H9 (cell line): ENCODE results near the gene TBC1D12. TPM values are rescaled to one million over a fixed set of nuclear protein-coding genes. Genes with fewer than 3 reads are reported as not detected.

Experiments used
- DNase-seq: peaks from one replicate; pipeline ENCODE4 v3.0.0-alpha.2; 2017
- H2AFZ ChIP-seq: one replicate; pipeline ENCODE4 v1.6.1; 2013; ENCODE audit warnings: mild to moderate bottlenecking, low read length, control low read depth, moderate library complexity
- H2AK5ac ChIP-seq: 2 replicates; pipeline ENCODE4 v1.6.1; 2013; ENCODE audit warnings: low read length, control low read depth, mixed read lengths; ENCODE audit not compliant: insufficient read length
- H2BK120ac ChIP-seq: one replicate; pipeline ENCODE4 v1.6.1; 2013; ENCODE audit warnings: low read depth, mild to moderate bottlenecking, low read length, control low read depth, inconsistent platforms; ENCODE audit not compliant: poor library complexity, severe bottlenecking
- H2BK12ac ChIP-seq: 2 replicates; pipeline ENCODE4 v1.6.1; 2013; ENCODE audit warnings: low read length, control low read depth, mixed read lengths, low read depth; ENCODE audit not compliant: insufficient read length
- H2BK15ac ChIP-seq: 2 replicates; pipeline ENCODE4 v1.6.1; 2013; ENCODE audit warnings: low read depth, low read length, control low read depth
- H2BK20ac ChIP-seq: one replicate; pipeline ENCODE4 v1.6.1; 2013; ENCODE audit warnings: low read depth, mild to moderate bottlenecking, low read length, control low read depth, inconsistent platforms; ENCODE audit not compliant: poor library complexity, severe bottlenecking
- H2BK5ac ChIP-seq: 2 replicates; pipeline ENCODE4 v1.6.1; 2013; ENCODE audit warnings: low read length, control low read depth, mixed read lengths; ENCODE audit not compliant: insufficient read length
- H3K14ac ChIP-seq: 2 replicates; pipeline ENCODE4 v1.6.1; 2013; ENCODE audit warnings: low read length, control low read depth; ENCODE audit not compliant: insufficient read depth
- H3K18ac ChIP-seq: 2 replicates; pipeline ENCODE4 v1.6.1; 2013; ENCODE audit warnings: low read depth, mild to moderate bottlenecking, mixed read lengths, low read length, control low read depth; ENCODE audit not compliant: insufficient read length
- H3K23ac ChIP-seq: 2 replicates; pipeline ENCODE4 v1.6.1; 2013; ENCODE audit warnings: low read length, control low read depth, mixed read lengths, low read depth; ENCODE audit not compliant: insufficient read length
- H3K23me2 ChIP-seq: 2 replicates; pipeline ENCODE4 v1.6.1; 2013; ENCODE audit warnings: low read depth, mild to moderate bottlenecking, mixed read lengths, low read length, control low read depth; ENCODE audit not compliant: insufficient read length, poor library complexity, severe bottlenecking
- H3K27ac ChIP-seq: 2 replicates; pipeline ENCODE4 v1.5.1; 2013; ENCODE audit warnings: low read length, control low read depth, mixed read lengths, low read depth; ENCODE audit not compliant: insufficient read length
- H3K27me3 ChIP-seq: 2 replicates; pipeline ENCODE4 v1.6.1; 2013; ENCODE audit warnings: low read length, control low read depth, inconsistent platforms; ENCODE audit not compliant: insufficient read depth
- H3K4ac ChIP-seq: 2 replicates; pipeline ENCODE4 v1.6.1; 2013; ENCODE audit warnings: low read depth, mild to moderate bottlenecking, control low read depth, inconsistent platforms, low read length, moderate library complexity
- H3K4me1 ChIP-seq: 2 replicates; pipeline ENCODE4 v1.6.1; 2013; ENCODE audit warnings: low read length, control low read depth, inconsistent platforms; ENCODE audit not compliant: insufficient read depth
- H3K4me2 ChIP-seq: 2 replicates; pipeline ENCODE4 v1.6.1; 2013; ENCODE audit warnings: low read length, control low read depth, mixed read lengths; ENCODE audit not compliant: insufficient read length, insufficient read depth
- H3K56ac ChIP-seq: 2 replicates; pipeline ENCODE4 v1.6.1; 2013; ENCODE audit warnings: low read depth, mild to moderate bottlenecking, mixed read lengths, low read length, control low read depth; ENCODE audit not compliant: insufficient read length
- H3K79me1 ChIP-seq: 2 replicates; pipeline ENCODE4 v1.6.1; 2013; ENCODE audit warnings: low read depth, mild to moderate bottlenecking, moderate library complexity, low read length, control low read depth, inconsistent platforms; ENCODE audit not compliant: insufficient read depth, poor library complexity, severe bottlenecking
- H3K79me2 ChIP-seq: 2 replicates; pipeline ENCODE4 v1.6.1; 2013; ENCODE audit warnings: low read length, control low read depth, inconsistent platforms; ENCODE audit not compliant: insufficient read depth
- H3K9ac ChIP-seq: 2 replicates; pipeline ENCODE4 v1.6.1; 2013; ENCODE audit warnings: low read length, control low read depth, mixed read lengths; ENCODE audit not compliant: insufficient read length; ENCODE audit errors: extremely low read depth
- H3K9me3 ChIP-seq: one replicate; pipeline ENCODE4 v1.6.1; 2013; ENCODE audit warnings: low read depth, low read length, inconsistent platforms; ENCODE audit not compliant: control insufficient read depth
- H3T11ph ChIP-seq: one replicate; pipeline ENCODE4 v1.6.1; 2013; ENCODE audit warnings: mild to moderate bottlenecking, low read length, control low read depth, inconsistent platforms
- H4K20me1 ChIP-seq: one replicate; pipeline ENCODE4 v1.6.1; 2013; ENCODE audit not compliant: control insufficient read depth, insufficient read length, insufficient read depth
- H4K5ac ChIP-seq: 2 replicates; pipeline ENCODE4 v1.6.1; 2013; ENCODE audit warnings: low read depth, mild to moderate bottlenecking, mixed read lengths, low read length, control low read depth; ENCODE audit not compliant: insufficient read length
- H4K8ac ChIP-seq: replicated peaks from 2 replicates; pipeline ENCODE4 v1.6.1; 2013; ENCODE audit warnings: low read length, control low read depth, mixed read lengths, low read depth; ENCODE audit not compliant: insufficient read length
- H4K91ac ChIP-seq: 2 replicates; pipeline ENCODE4 v1.6.1; 2013; ENCODE audit warnings: low read depth, mild to moderate bottlenecking, moderate library complexity, mixed read lengths, low read length, control low read depth; ENCODE audit not compliant: insufficient read length
- H3K27ac Mint-ChIP-seq, 3 experiments: 2 replicates in 2 of 3; 3 replicates in 1 of 3; pipeline ENCODE4 v1.8.0; 2020 to 2021; ENCODE audit warnings: mixed read lengths in 3 of 3, mild to moderate bottlenecking in 1 of 3, moderate library complexity in 1 of 3
- H3K27me3 Mint-ChIP-seq: 2 replicates; pipeline ENCODE4 v1.8.0; 2021; ENCODE audit warnings: low read depth, mild to moderate bottlenecking, moderate library complexity, mixed read lengths
- H3K36me3 Mint-ChIP-seq, 3 experiments: 2 replicates in 2 of 3; 3 replicates in 1 of 3; pipeline ENCODE4 v1.8.0; 2020 to 2021; ENCODE audit warnings: low read depth in 3 of 3, mixed read lengths in 3 of 3; ENCODE audit not compliant: insufficient read depth in 1 of 3
- H3K4me1 Mint-ChIP-seq, 2 experiments: 2 replicates each; pipeline ENCODE4 v1.8.0; 2020; ENCODE audit warnings: mixed read lengths in 2 of 2
- H3K4me3 Mint-ChIP-seq, 2 experiments: 2 replicates in 1 of 2; 3 replicates in 1 of 2; pipeline ENCODE4 v1.8.0; 2020 to 2021; ENCODE audit warnings: mild to moderate bottlenecking in 2 of 2, mixed read lengths in 2 of 2, moderate library complexity in 1 of 2
- H3K9me3 Mint-ChIP-seq, 2 experiments: 2 replicates in 1 of 2; 3 replicates in 1 of 2; pipeline ENCODE4 v1.8.0; 2020; ENCODE audit warnings: mild to moderate bottlenecking in 2 of 2, mixed read lengths in 2 of 2, moderate library complexity in 1 of 2
- CTCF ChIP-seq: fragments of 200-600 bp; sonication (generic); conservative IDR thresholded peaks from 3 replicates; pipeline ENCODE4 v1.8.0; 2021; ENCODE audit warnings: antibody characterized with exemption, mild to moderate bottlenecking
- total RNA-seq: library from RNA; stranded (reverse); gene quantifications from 2 replicates; pipeline ENCODE4 v1.2.1, GENCODE V29; 2021

TBC1D12 gene
- total RNA-seq, 1 experiment from 2014 or later = 2.0 TPM

- no peak overlapping the region for H2BK120ac ChIP-seq
- no peak overlapping the region for H2AK5ac ChIP-seq
- Mint-ChIP-seq H3K27me3 (peaks cover 44% of the 10 kb centered on the region), H3K4me1 (peaks cover 7 to 8% of the 10 kb centered on the region in 2 experiments; a peak in 3 of 4 replicates), H3K4me3 (no peak overlapping the region), H3K36me3 (no peaks in the 10 kb centered on the region; a peak in 1 of 7 replicates), H3K27ac (no peak overlapping the region), H3K9me3 (peaks cover 0 to 7% of the 10 kb centered on the region in 2 experiments; a peak in 3 of 5 replicates)
- no peak overlapping the region for H2BK5ac ChIP-seq
- H3K4me1 ChIP-seq = no peaks in the 10 kb centered on the region
- no peak overlapping the region for H3K4ac ChIP-seq
- no peak overlapping the region for H3K56ac ChIP-seq
- no peak overlapping the region for H2AFZ ChIP-seq
- H2BK12ac ChIP-seq = no peak overlapping the region
- no peaks in the 10 kb centered on the region for H3K79me2 ChIP-seq
- no peak overlapping the region for H2BK20ac ChIP-seq
- no peak overlapping the region for H3K9ac ChIP-seq
- peaks cover 5% of the 10 kb centered on the region; the same call in 1 of the 2 replicates for H3K27me3 ChIP-seq
- no peak overlapping the region for H4K5ac ChIP-seq
- H3K23me2 ChIP-seq = peaks cover 14% of the 10 kb centered on the region
- peaks cover 3% of the 10 kb centered on the region for H3K79me1 ChIP-seq
- no peak for DNase-seq
- no peaks in the 10 kb centered on the region for H3K9me3 ChIP-seq
- H4K91ac ChIP-seq = no peak overlapping the region
- TF ChIP-seq CTCF = no peak
- no peaks in the 10 kb centered on the region for H4K20me1 ChIP-seq
- H3K4me2 ChIP-seq = no peak overlapping the region
- H3K14ac ChIP-seq = no peak overlapping the region
- no peak overlapping the region for H3K23ac ChIP-seq
- no peak overlapping the region for H3K18ac ChIP-seq
- no peak overlapping the region for H3K27ac ChIP-seq
- no peak overlapping the region for H2BK15ac ChIP-seq
- no peak overlapping the region for H4K8ac ChIP-seq
- H3T11ph ChIP-seq = no peak overlapping the region
Measured at GRCh38 chr10:94405406-94405805, 3.1 kb downstream of the TBC1D12 start.
